ENCODE data around the gene GPR137B. TPM values are rescaled to one million over a fixed set of nuclear protein-coding genes. Genes with fewer than 3 reads are reported as not detected.

The GPR137B gene
- total and polyA plus RNA-seq, 2 of the 13 experiments (the other 11 are each of a cell fraction or from before 2014, with no cell fraction given), result 0.31 to 0.41 TPM

- H3K79me2 ChIP-seq (ENCODE audit: insufficient read depth, low read length), result no peaks in the 10 kb centered on the region
- H3K9ac ChIP-seq (ENCODE audit: insufficient read depth, low read depth, low read length), result no peak overlapping the region
- no peak overlapping the region for H2AFZ ChIP-seq (ENCODE audit: low read length)
- TF ChIP-seq MED13 (CRISPR knock-in tag; IDR thresholded peaks at IDR 0.05) (no peak), KDM5A (IDR thresholded peaks at IDR 0.05; ENCODE audit: borderline replicate concordance, low read length) (no peak), ZC3H13 (CRISPR knock-in tag; IDR thresholded peaks at IDR 0.05) (no peak), ARID2 (CRISPR knock-in tag; IDR thresholded peaks at IDR 0.05; ENCODE audit: borderline replicate concordance) (no peak), TIGD3 (CRISPR knock-in tag; IDR thresholded peaks at IDR 0.05; ENCODE audit: borderline replicate concordance) (no peak), MZF1 (CRISPR knock-in tag; IDR thresholded peaks at IDR 0.05; ENCODE audit: borderline replicate concordance) (no peak), MAF1 (CRISPR knock-in tag; IDR thresholded peaks at IDR 0.05; ENCODE audit: borderline replicate concordance) (no peak), ZBTB10 (CRISPR knock-in tag; IDR thresholded peaks at IDR 0.05; ENCODE audit: borderline replicate concordance) (no peak), ZNF34 (CRISPR knock-in tag; IDR thresholded peaks at IDR 0.05; ENCODE audit: borderline replicate concordance) (no peak), FOXO4 (CRISPR knock-in tag; conservative IDR thresholded peaks at IDR 0.05) (no peak), ZBTB20 (CRISPR knock-in tag; IDR thresholded peaks at IDR 0.05; ENCODE audit: borderline replicate concordance, low read depth) (no peak), ZSCAN9 (CRISPR knock-in tag; IDR thresholded peaks at IDR 0.05; ENCODE audit: borderline replicate concordance) (no peak), FOXC1 (CRISPR knock-in tag; IDR thresholded peaks at IDR 0.05; ENCODE audit: borderline replicate concordance) (no peak)
- H3K27me3 ChIP-seq (ENCODE audit: control insufficient read depth in 1 of 2, insufficient read depth in 2 of 2, low read length in 2 of 2), result peaks cover 0 to 38% of the 10 kb centered on the region in 2 experiments; a peak in 3 of 5 replicates
- H3K4me3 ChIP-seq (replicated peaks in 1 of 3; ENCODE audit: insufficient read depth in 1 of 3, low read depth in 2 of 3, low read length in 3 of 3), result no peak overlapping the region
- BruUV-seq (replicated peaks), result no TSS peak
- no peak overlapping the region for H3K27ac ChIP-seq (ENCODE audit: extremely low read length, insufficient read depth, low read length)
- in situ Hi-C loops (cut with HindIII; ENCODE audit: extremely low pct_ligation_motif_present, low pct_unique_long_range_greater_than_20kb) (no loop called here), intact Hi-C loops (cut with micrococcal nuclease; ENCODE audit: unreplicated experiment) (no loop called here)
- H3K4me1 ChIP-seq (ENCODE audit: insufficient read depth, low read length), result peaks cover 11% of the 10 kb centered on the region; the same call in 1 of the 2 replicates
- whole genome bisulfite sequencing (ENCODE audit: low lambda C conversion rate), result 49% methylated on average over 7 of the region's 10 CpGs
- no peak overlapping the region for H3K4me2 ChIP-seq (ENCODE audit: low read depth, low read length)
- FAIRE-seq (no peak), DNase-seq (ENCODE audit: low spot score) (no peak), ATAC-seq (no peak)
- ChIA-PET POLR2A (no interaction called here), CTCF (ENCODE audit: low intra/inter-chr PET ratio, low total read pairs) (no interaction called here)
- H3K9me3 ChIP-seq (ENCODE audit: low read length), result no peaks in the 10 kb centered on the region
- H3K36me3 ChIP-seq (replicated peaks in 1 of 2; ENCODE audit: control insufficient read depth in 1 of 2, insufficient read depth in 2 of 2, low read length in 2 of 2), result no peaks in the 10 kb centered on the region
- no peaks in the 10 kb centered on the region for H4K20me1 ChIP-seq (ENCODE audit: insufficient read depth, low read length)
Observed at GRCh38 chr1:236147068-236147467, 4.7 kb downstream of the GPR137B start.

Data from HepG2 (cell line).